Fibroblast of upper back skin (primary cell): ENCODE results near the gene PAGE5.

Source experiments
- DNase-seq: peaks from one replicate; pipeline ENCODE4 v3.0.0-alpha.2; 2013

PAGE5 gene, protein sequence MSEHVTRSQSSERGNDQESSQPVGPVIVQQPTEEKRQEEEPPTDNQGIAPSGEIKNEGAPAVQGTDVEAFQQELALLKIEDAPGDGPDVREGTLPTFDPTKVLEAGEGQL

GRCh38 chrX:55220119-55220794 is at the start of gene PAGE5:
TSS of gene PAGE5 (plus strand) at chrX:55220346. CDS start at chrX:55221383, 1,037 bp downstream.
- no peak for DNase-seq

- DNase-seq: no peak
Observed at GRCh38 chrX:55187281-55187680, 32.9 kb upstream of the PAGE5 start.

GRCh38 chrX:55196688-55197087 is 23.5 kb upstream of the PAGE5 start:
- no peak for DNase-seq

DNA sequence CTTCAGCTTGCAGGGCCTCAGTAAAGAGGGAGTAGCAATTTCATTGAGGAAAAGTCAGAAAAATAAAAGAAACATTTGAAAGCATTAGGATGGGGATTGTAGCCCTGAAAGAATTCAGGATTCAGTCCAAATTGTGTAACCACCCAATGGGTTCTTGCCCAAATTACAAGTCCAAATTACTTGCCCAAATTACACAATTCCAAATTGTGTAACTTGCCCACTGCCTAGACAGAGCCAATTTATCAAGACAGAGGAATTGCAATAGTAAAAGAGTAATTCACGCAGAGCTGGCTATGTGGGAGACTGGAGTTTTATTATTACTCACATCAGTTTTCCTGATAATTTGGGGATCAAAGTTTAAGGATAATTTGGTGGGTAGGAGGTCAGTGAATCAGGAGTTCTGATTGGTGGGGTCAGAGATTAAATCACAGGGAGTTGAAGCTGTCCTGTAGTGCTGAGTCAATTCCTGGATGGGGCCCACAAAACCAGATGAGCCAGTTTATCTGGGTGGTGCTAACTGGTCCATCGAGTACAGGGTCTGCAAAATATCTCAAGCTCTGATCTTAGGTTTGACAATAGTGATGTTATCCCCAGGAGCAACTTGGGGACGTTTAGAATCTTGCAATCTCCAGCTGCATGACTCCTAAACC is 18.1 kb upstream of the PAGE5 start:
- DNase-seq: no peak

GRCh38 chrX:55206162-55206941 is 13.8 kb upstream of the PAGE5 start:
- DNase-seq: no peak

- DNase-seq: no peak
Observed at GRCh38 chrX:55210931-55211677, 9.0 kb upstream of the PAGE5 start.

GRCh38 chrX:55213381-55213780 is 6.8 kb upstream of the PAGE5 start:
- DNase-seq: no peak

GRCh38 chrX:55240788-55241340 is 20.7 kb downstream of the PAGE5 start:
- DNase-seq: no peak

DNA sequence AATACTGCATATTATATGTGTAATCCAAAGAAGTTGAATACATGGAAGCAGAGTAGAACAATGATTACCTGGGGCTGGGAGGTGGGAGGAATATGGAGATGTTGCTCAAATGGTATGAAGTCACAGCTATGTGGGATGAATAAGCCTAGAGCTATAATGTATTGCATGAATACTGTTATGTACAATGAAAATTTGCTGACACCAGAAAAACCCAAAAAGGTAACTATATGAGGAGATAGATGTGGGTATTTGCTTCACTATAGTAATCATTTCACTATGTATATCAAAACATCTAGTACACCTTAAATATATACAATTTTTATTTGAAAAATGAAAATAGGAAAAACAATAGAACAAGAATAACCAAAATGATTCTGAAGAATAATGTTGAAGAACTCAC is 33.4 kb downstream of the PAGE5 start:
- DNase-seq: no peak

- no peak for DNase-seq
Observed at GRCh38 chrX:55260806-55261205, 40.7 kb downstream of the PAGE5 start.

DNA sequence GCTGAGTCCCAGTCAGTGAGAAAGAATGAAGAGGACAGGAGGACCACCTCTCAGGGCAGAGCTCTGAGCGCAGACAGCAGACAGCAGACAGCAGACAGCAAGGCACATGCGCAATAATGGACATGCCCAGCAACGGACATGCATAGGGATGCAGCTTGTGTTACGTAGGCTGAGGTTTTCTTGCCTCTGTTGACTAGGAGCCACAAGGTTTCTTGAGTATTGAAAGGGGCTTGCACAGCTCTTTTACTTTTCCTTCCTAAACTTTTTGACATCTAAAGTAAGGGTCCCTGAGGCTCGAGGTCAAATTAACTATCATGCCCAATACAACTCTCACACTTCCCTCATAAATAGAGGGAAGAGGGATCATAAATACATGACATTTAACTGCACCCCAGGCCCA is 44.7 kb downstream of the PAGE5 start, which contains the start of gene PAGE3:
Gene PAGE3 (minus strand): TSS at position 101 of the 400 bp plus-strand sequence. CDS start 1,013 bp downstream, outside the sequence.
- no peak for DNase-seq
